Peyer's patch (tissue), 4 donors: ENCODE results near the gene SLC10A1.

Experiments
- CTCF ChIP-seq, 6 experiments: fragments of 450-650 bp in 4 of 6; fragments of 200-600 bp in 2 of 6; sonication (generic) in 1 of 6; IDR thresholded peaks; one replicate each; pipeline ENCODE4 v1.5.1; 2017 to 2019; ENCODE audit warnings: antibody characterized with exemption in 6 of 6, mild to moderate bottlenecking in 3 of 6, moderate library complexity in 1 of 6
- POLR2A ChIP-seq, 2 donors: fragments of 450-650 bp; IDR thresholded peaks; one replicate each; pipeline ENCODE4 v1.5.1; 2017; ENCODE audit warnings: antibody characterized with exemption in 2 of 2, mild to moderate bottlenecking in 2 of 2, moderate library complexity in 2 of 2

GRCh38 chr14:69756298-69756697, 40.7 kb downstream of the SLC10A1 start:
- TF ChIP-seq POLR2A (IDR thresholded peaks at IDR 0.05) (no peak), CTCF (IDR thresholded peaks at IDR 0.05) (no peak)
